Neuronal stem cell (in vitro differentiated cells): ENCODE measurements around the gene TP73.

Source experiments
- DNase-seq: peaks from one replicate; pipeline ENCODE4 v3.0.0-alpha.2; 2013; ENCODE audit warnings: low spot score
- H2AFZ ChIP-seq: one replicate; pipeline ENCODE4 v1.6.1; 2013; ENCODE audit warnings: mild to moderate bottlenecking, low read length, inconsistent platforms
- H2AK5ac ChIP-seq: 2 replicates; pipeline ENCODE4 v1.6.1; 2013; ENCODE audit warnings: low read depth, mild to moderate bottlenecking, inconsistent platforms, low read length, moderate library complexity, mixed read lengths
- H2BK120ac ChIP-seq: 2 replicates; pipeline ENCODE4 v1.6.1; 2013; ENCODE audit warnings: low read depth, mild to moderate bottlenecking, inconsistent platforms, low read length, moderate library complexity, mixed read lengths
- H2BK12ac ChIP-seq: one replicate; pipeline ENCODE4 v1.6.1; 2013; ENCODE audit warnings: low read length, inconsistent platforms
- H2BK15ac ChIP-seq: 2 replicates; pipeline ENCODE4 v1.6.1; 2013; ENCODE audit warnings: mild to moderate bottlenecking, low read length, inconsistent platforms, mixed read lengths
- H2BK5ac ChIP-seq: one replicate; pipeline ENCODE4 v1.6.1; 2013; ENCODE audit warnings: inconsistent platforms, mild to moderate bottlenecking, low read length, moderate library complexity
- H3K14ac ChIP-seq: one replicate; pipeline ENCODE4 v1.6.1; 2013; ENCODE audit warnings: low read length, inconsistent platforms
- H3K18ac ChIP-seq: 2 replicates; pipeline ENCODE4 v1.6.1; 2013; ENCODE audit warnings: low read length, inconsistent platforms
- H3K23ac ChIP-seq: 2 replicates; pipeline ENCODE4 v1.6.1; 2013; ENCODE audit warnings: low read depth, mild to moderate bottlenecking, mixed read lengths, low read length, inconsistent platforms; ENCODE audit not compliant: poor library complexity
- H3K27ac ChIP-seq: replicated peaks from 3 replicates; pipeline ENCODE4 v1.5.1; 2013; ENCODE audit warnings: low read length, inconsistent platforms
- H3K27me3 ChIP-seq, 3 experiments: 2 replicates each; pipeline ENCODE4 v1.6.1; 2013; ENCODE audit warnings: low read length in 3 of 3, mild to moderate bottlenecking in 2 of 3, inconsistent platforms in 1 of 3, low read depth in 1 of 3, mixed read lengths in 1 of 3, moderate library complexity in 1 of 3; ENCODE audit not compliant: control insufficient read depth in 3 of 3, insufficient read depth in 3 of 3
- H3K36me3 ChIP-seq, 2 donors: replicated peaks in 1 of 2; 2 replicates each; pipeline ENCODE4 v1.6.1; 2013; ENCODE audit warnings: low read length in 2 of 2; ENCODE audit not compliant: control insufficient read depth in 2 of 2, insufficient read depth in 2 of 2
- H3K4ac ChIP-seq: 2 replicates; pipeline ENCODE4 v1.6.1; 2013; ENCODE audit warnings: inconsistent platforms, mild to moderate bottlenecking, low read length, moderate library complexity
- H3K4me1 ChIP-seq, 2 donors: 1 replicate in 1 of 2; 2 replicates in 1 of 2; pipeline ENCODE4 v1.6.1; 2013; ENCODE audit warnings: low read length in 2 of 2, low read depth in 1 of 2; ENCODE audit not compliant: control insufficient read depth in 2 of 2, insufficient read depth in 1 of 2
- H3K4me2 ChIP-seq: one replicate; pipeline ENCODE4 v1.6.1; 2013; ENCODE audit warnings: mild to moderate bottlenecking, low read length, inconsistent platforms; ENCODE audit not compliant: insufficient read depth, poor library complexity, severe bottlenecking
- H3K4me3 ChIP-seq, 2 donors: 2 replicates each; pipeline ENCODE4 v1.5.1; 2013; ENCODE audit warnings: low read length in 2 of 2, mild to moderate bottlenecking in 2 of 2, inconsistent platforms in 1 of 2, moderate library complexity in 1 of 2
- H3K79me1 ChIP-seq: one replicate; pipeline ENCODE4 v1.6.1; 2013; ENCODE audit warnings: low read depth, mild to moderate bottlenecking, inconsistent platforms, low read length, moderate library complexity
- H3K9ac ChIP-seq: one replicate; pipeline ENCODE4 v1.6.1; 2013; ENCODE audit warnings: mild to moderate bottlenecking, low read depth, low read length, inconsistent platforms; ENCODE audit not compliant: poor library complexity
- H3K9me3 ChIP-seq, 2 donors: replicated peaks in 1 of 2; 2 replicates each; pipeline versions ENCODE3 to v1.6.1; 2013; ENCODE audit warnings: low read length in 2 of 2, mild to moderate bottlenecking in 2 of 2, inconsistent platforms in 1 of 2, low read depth in 1 of 2, mixed read lengths in 1 of 2, moderate library complexity in 1 of 2; ENCODE audit not compliant: control insufficient read depth in 2 of 2, insufficient read depth in 1 of 2
- H4K8ac ChIP-seq: one replicate; pipeline ENCODE4 v1.6.1; 2013; ENCODE audit warnings: low read depth, mild to moderate bottlenecking, inconsistent platforms, low read length, moderate library complexity
- H4K91ac ChIP-seq: one replicate; pipeline ENCODE4 v1.6.1; 2013; ENCODE audit warnings: low read length, low read depth, mild to moderate bottlenecking, inconsistent platforms; ENCODE audit not compliant: poor library complexity
- WGBS, 2 donors: extraction: QIAGEN DNeasy Blood & Tissue Kit; methylation state at CpG; one replicate each; pipeline ENCODE4 v1.1.7; 2013; ENCODE audit warnings: missing lambda C conversion rate in 2 of 2, mixed read lengths in 1 of 2; ENCODE audit not compliant: insufficient read length in 2 of 2, insufficient replicate concordance in 1 of 2; ENCODE audit errors: extremely low coverage in 2 of 2; 5-methylcytosine and 5-hydroxymethylcytosine counted together

The TP73 gene

GRCh38 chr1:3657096-3657475, 4.8 kb downstream of the TP73 start:
- Histone ChIP-seq H3K18ac (no peak overlapping the region), H3K36me3 (no peaks in the 10 kb centered on the region), H2BK120ac (no peak overlapping the region), H3K4ac (no peak overlapping the region), H2AK5ac (no peak overlapping the region), H3K4me3 (no peak overlapping the region), H3K4me2 (no peak overlapping the region), H3K4me1 (peaks cover 0 to 5% of the 10 kb centered on the region in 2 donors), H2BK15ac (no peak overlapping the region), H2BK12ac (no peak overlapping the region), H2BK5ac (no peak overlapping the region), H4K8ac (no peak overlapping the region), H3K14ac (no peak overlapping the region), H2AFZ (no peak overlapping the region), H3K27ac (no peak overlapping the region), H4K91ac (no peak overlapping the region), H3K9ac (no peak overlapping the region), H3K27me3 (peaks cover 16 to 89% (median 40%) of the 10 kb centered on the region in 3 experiments), H3K9me3 (peaks cover 0 to 2% of the 10 kb centered on the region in 2 donors), H3K79me1 (no peaks in the 10 kb centered on the region), H3K23ac (no peak overlapping the region)
- no peak for DNase-seq
- WGBS, 2 donors, result no CpG with 5 or more reads among the region's 6 CpGs

DNA sequence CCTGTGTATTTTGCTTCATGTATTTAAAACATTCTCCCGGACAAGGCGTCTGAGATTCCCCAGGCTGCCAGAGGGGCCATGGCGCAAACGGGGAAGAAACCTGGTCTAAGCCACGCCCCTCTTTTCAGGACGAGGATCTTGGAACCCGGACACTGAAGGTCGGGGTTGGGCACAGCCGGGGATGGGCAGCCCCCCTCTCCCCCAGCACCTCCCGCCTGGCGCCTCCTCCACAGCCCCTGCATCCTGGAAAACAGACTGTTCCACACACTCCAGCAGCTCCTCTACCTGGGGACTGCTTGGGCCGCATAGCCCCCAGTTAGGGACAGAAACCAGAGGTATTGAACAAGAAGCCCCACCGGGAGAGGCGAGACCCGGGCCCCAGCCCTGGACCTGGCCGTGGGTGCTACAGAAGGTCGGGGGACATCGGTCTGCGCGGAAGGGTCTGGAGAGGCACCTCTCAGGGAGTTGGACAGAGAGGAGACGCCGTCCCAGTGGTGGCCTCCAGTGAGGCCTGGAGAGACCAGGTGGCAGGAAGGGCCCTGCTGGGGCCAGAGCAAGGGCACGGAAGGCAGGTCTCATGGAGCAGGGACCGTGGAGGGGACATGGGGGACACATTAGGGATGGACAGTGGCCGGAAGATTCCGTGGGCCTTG, 5.4 kb downstream of the TP73 start:
- Histone ChIP-seq H3K36me3 (no peaks in the 10 kb centered on the region), H3K4me1 (peaks cover 0 to 4% of the 10 kb centered on the region in 2 donors), H3K27me3 (peaks cover 11 to 86% (median 36%) of the 10 kb centered on the region in 3 experiments), H2BK120ac (no peak overlapping the region), H4K91ac (no peak overlapping the region), H2AK5ac (no peak overlapping the region), H3K4me2 (no peak overlapping the region), H3K14ac (no peak overlapping the region), H2BK12ac (no peak overlapping the region), H3K27ac (no peak overlapping the region), H2BK5ac (no peak overlapping the region), H3K9me3 (peaks cover 0 to 2% of the 10 kb centered on the region in 2 donors), H3K9ac (no peak overlapping the region), H3K4me3 (no peak overlapping the region), H2BK15ac (no peak overlapping the region), H3K79me1 (no peaks in the 10 kb centered on the region), H3K18ac (no peak overlapping the region), H3K23ac (no peak overlapping the region), H2AFZ (peak overlapping the region; percentile 51), H4K8ac (no peak overlapping the region), H3K4ac (no peak overlapping the region)
- DNase-seq, result no peak
- no CpG with 5 or more reads among the region's 26 CpGs for WGBS, 2 donors

- no peak overlapping the region for H3K14ac ChIP-seq
- H3K4me3 ChIP-seq, result no peak overlapping the region
- peak overlapping the region; percentile 51 for H2AFZ ChIP-seq
- H2BK120ac ChIP-seq, result no peak overlapping the region
- H2BK5ac ChIP-seq, result no peak overlapping the region
- no peaks in the 10 kb centered on the region for H3K79me1 ChIP-seq
- H3K9me3 ChIP-seq, result peaks cover 0 to 1% of the 10 kb centered on the region in 2 donors
- peaks cover 8 to 84% (median 30%) of the 10 kb centered on the region in 3 experiments for H3K27me3 ChIP-seq
- no peak overlapping the region for H2BK12ac ChIP-seq
- no peak overlapping the region for H3K23ac ChIP-seq
- H4K8ac ChIP-seq, result no peak overlapping the region
- WGBS, 2 donors, result no CpG with 5 or more reads among the region's 14 CpGs
- DNase-seq, result no peak
- H3K4me2 ChIP-seq, result no peak overlapping the region
- no peak overlapping the region for H4K91ac ChIP-seq
- no peak overlapping the region for H2AK5ac ChIP-seq
- H3K18ac ChIP-seq, result no peak overlapping the region
- peaks cover 0 to 4% of the 10 kb centered on the region in 2 donors for H3K4me1 ChIP-seq
- no peak overlapping the region for H3K27ac ChIP-seq
- H3K4ac ChIP-seq, result no peak overlapping the region
- no peak overlapping the region for H2BK15ac ChIP-seq
- no peaks in the 10 kb centered on the region for H3K36me3 ChIP-seq
- H3K9ac ChIP-seq, result no peak overlapping the region
These were observed 5.9 kb downstream of the TP73 start for GRCh38 chr1:3658231-3658615.

DNA sequence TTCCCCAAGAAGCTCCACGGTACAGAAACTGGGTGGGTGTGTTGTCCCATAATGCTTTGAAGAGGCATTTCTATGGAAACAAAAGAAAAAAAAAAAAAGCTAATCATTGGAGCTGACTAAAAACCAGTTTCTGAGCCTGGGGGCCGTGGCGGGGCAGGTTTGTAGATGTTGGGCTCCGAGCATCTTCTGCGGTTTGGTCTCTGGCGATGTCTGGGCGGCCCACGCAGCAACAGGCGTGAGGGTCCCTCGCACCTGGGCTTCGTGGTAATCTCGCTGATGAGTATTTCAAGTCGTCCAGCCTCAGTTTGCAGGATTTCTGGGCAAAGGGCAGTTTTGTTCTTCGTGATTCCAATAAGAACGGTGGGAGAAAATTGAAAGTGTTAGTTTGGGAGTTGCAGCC, 6.8 kb downstream of the TP73 start:
- Histone ChIP-seq H2AK5ac (no peak overlapping the region), H3K79me1 (no peaks in the 10 kb centered on the region), H3K18ac (no peak overlapping the region), H3K9ac (peak overlapping the region; percentile 65), H3K4me1 (peaks cover 0 to 4% of the 10 kb centered on the region in 2 donors), H3K36me3 (no peaks in the 10 kb centered on the region), H2BK15ac (no peak overlapping the region), H4K91ac (no peak overlapping the region), H3K27ac (no peak overlapping the region), H3K23ac (peak overlapping the region; percentile 26), H2BK120ac (no peak overlapping the region), H3K4ac (no peak overlapping the region), H4K8ac (no peak overlapping the region), H3K14ac (no peak overlapping the region), H2AFZ (no peak overlapping the region), H3K27me3 (peaks cover 5 to 78% (median 22%) of the 10 kb centered on the region in 3 experiments), H2BK12ac (no peak overlapping the region), H2BK5ac (no peak overlapping the region), H3K9me3 (no peaks in the 10 kb centered on the region), H3K4me2 (no peak overlapping the region), H3K4me3 (no peak overlapping the region)
- no peak for DNase-seq
- WGBS, 2 donors, result no CpG with 5 or more reads among the region's 15 CpGs
